ENCODE data around the gene KIF5B.
"Not testable (repeated sequence)": the region's sequence is repeated elsewhere in the genome, so short reads cannot be mapped to it uniquely, and the experiment has no call there.

The KIF5B gene

GRCh38 chr10:32056136-32057035, at the start of gene KIF5B:
TSS of gene KIF5B (minus strand) at chr10:32056425. CDS start at chr10:32055973, 452 bp downstream.
- peak; percentile 51 to 80 (median 73) for DNase-seq (ENCODE audit: low read depth in 3 of 3, low spot score in 1 of 3)

- DNase-seq (ENCODE audit: low read depth in 3 of 3, low spot score in 1 of 3) = no peak
These were observed 49.7 kb upstream of the KIF5B start for GRCh38 chr10:32105782-32106382.

GRCh38 chr10:32104622-32105509, 48.6 kb upstream of the KIF5B start:
- no peak for DNase-seq (ENCODE audit: low read depth in 3 of 3, low spot score in 1 of 3)

- DNase-seq (ENCODE audit: low read depth in 3 of 3, low spot score in 1 of 3) = no peak
These were observed 48.0 kb upstream of the KIF5B start for GRCh38 chr10:32104181-32104580.

- DNase-seq (ENCODE audit: low read depth in 3 of 3, low spot score in 1 of 3) = no peak
These were observed 47.5 kb upstream of the KIF5B start for GRCh38 chr10:32103721-32104120.

- not testable (repeated sequence) for DNase-seq (ENCODE audit: low read depth in 3 of 3, low spot score in 1 of 3)
These were observed 42.5 kb upstream of the KIF5B start for GRCh38 chr10:32098566-32099259.

- no peak for DNase-seq (ENCODE audit: low read depth in 3 of 3, low spot score in 1 of 3)
These were observed 39.0 kb upstream of the KIF5B start for GRCh38 chr10:32095116-32095733.

- no peak for DNase-seq (ENCODE audit: low read depth in 3 of 3, low spot score in 1 of 3)
These were observed 37.4 kb upstream of the KIF5B start for GRCh38 chr10:32093650-32094049.

GRCh38 chr10:32091046-32091445, 34.8 kb upstream of the KIF5B start:
- DNase-seq (ENCODE audit: low read depth in 3 of 3, low spot score in 1 of 3) = no peak

GRCh38 chr10:32084185-32084851, 28.1 kb upstream of the KIF5B start:
- no peak for DNase-seq (ENCODE audit: low read depth in 3 of 3, low spot score in 1 of 3)

GRCh38 chr10:32077896-32078485, 21.8 kb upstream of the KIF5B start:
- DNase-seq (ENCODE audit: low read depth in 3 of 3, low spot score in 1 of 3) = no peak

GRCh38 chr10:32073659-32074058, 17.4 kb upstream of the KIF5B start:
- DNase-seq (ENCODE audit: low read depth in 3 of 3, low spot score in 1 of 3) = no peak

GRCh38 chr10:32073128-32073527, 16.9 kb upstream of the KIF5B start:
- DNase-seq (ENCODE audit: low read depth in 3 of 3, low spot score in 1 of 3) = no peak

GRCh38 chr10:32072025-32072800, 16.0 kb upstream of the KIF5B start:
- DNase-seq (ENCODE audit: low read depth in 3 of 3, low spot score in 1 of 3) = no peak

- DNase-seq (ENCODE audit: low read depth in 3 of 3, low spot score in 1 of 3) = no peak
These were observed 14.4 kb upstream of the KIF5B start for GRCh38 chr10:32070645-32071044.

- no peak for DNase-seq (ENCODE audit: low read depth in 3 of 3, low spot score in 1 of 3)
These were observed 12.3 kb upstream of the KIF5B start for GRCh38 chr10:32068569-32068968.

GRCh38 chr10:32067931-32068330, 11.7 kb upstream of the KIF5B start:
- not testable (repeated sequence) for DNase-seq (ENCODE audit: low read depth in 3 of 3, low spot score in 1 of 3)

GRCh38 chr10:32065856-32066255, 9.6 kb upstream of the KIF5B start:
- no peak for DNase-seq (ENCODE audit: low read depth in 3 of 3, low spot score in 1 of 3)

GRCh38 chr10:32061440-32061839, 5.2 kb upstream of the KIF5B start:
- DNase-seq (ENCODE audit: low read depth in 3 of 3, low spot score in 1 of 3) = no peak

Data from stimulated activated CD4-positive, alpha-beta T cell treated with anti-CD3 and anti-CD28 coated beads, TNF-alpha, amount 100 ng/mL, for 1 hour (primary cell).